Lower leg skin (tissue), 4 donors: ENCODE measurements around the gene ZNF710. TPM values are rescaled to one million over a fixed set of nuclear protein-coding genes. Genes with fewer than 3 reads are reported as not detected.

Experiments
- DNase-seq, 2 donors: peaks; one replicate each; pipeline ENCODE4 v3.0.0-alpha.2; 2019; ENCODE audit warnings: low spot score in 2 of 2
- H3K4me3 ChIP-seq: fragments of 200-600 bp; sonication (generic); 2 replicates; pipeline ENCODE4 v1.5.1; 2017; ENCODE audit warnings: mild to moderate bottlenecking, low read depth; ENCODE audit not compliant: poor library complexity, severe bottlenecking
- CTCF ChIP-seq, 3 donors: fragments of 450-650 bp; IDR thresholded peaks; one replicate each; pipeline ENCODE4 v1.5.1; 2016; ENCODE audit warnings: antibody characterized with exemption in 3 of 3, mild to moderate bottlenecking in 3 of 3, moderate library complexity in 2 of 3
- POLR2A ChIP-seq, 2 donors: fragments of 450-650 bp; IDR thresholded peaks; one replicate each; pipeline ENCODE4 v1.6.1; 2016 to 2017; ENCODE audit warnings: antibody characterized with exemption in 2 of 2, mild to moderate bottlenecking in 1 of 2, moderate library complexity in 1 of 2
- WGBS, 2 donors: methylation state at CpG; one replicate each; pipeline ENCODE4 v1.1.5; 2018; 5-methylcytosine and 5-hydroxymethylcytosine counted together
- intact Hi-C: fragments of 100-400 bp; cut with DNase I; formaldehyde crosslinking; loops from one replicate; pipeline ENCODE4 v1.15.0; 2023; ENCODE audit warnings: low total_unique reads
- total RNA-seq, 4 donors: library from RNA; depleted of rRNA; stranded (reverse); fragments of >200 nt; gene quantifications; one replicate each; pipeline ENCODE4 v1.1.0, GENCODE V29; 2016

The ZNF710 gene
- total RNA-seq, 4 donors from 2014 or later = 27.2 to 34.3 (median 32.4) TPM

GRCh38 chr15:90046911-90047392, 45.8 kb downstream of the ZNF710 start:
- TF ChIP-seq POLR2A (IDR thresholded peaks at IDR 0.05) (no peak), CTCF (IDR thresholded peaks at IDR 0.05) (no peak)
- 61 to 67% methylated on average over 12 of the region's 12 CpGs for WGBS, 2 donors
- intact Hi-C loops = no loop called here
- no peak overlapping the region for H3K4me3 ChIP-seq
- no peak for DNase-seq

GRCh38 chr15:90047956-90048575, 46.9 kb downstream of the ZNF710 start:
- 49 to 72% methylated on average over 9 of the region's 9 CpGs for WGBS, 2 donors
- TF ChIP-seq POLR2A (IDR thresholded peaks at IDR 0.05) (no peak), CTCF (IDR thresholded peaks at IDR 0.05) (no peak)
- no peak for DNase-seq
- no peak overlapping the region for H3K4me3 ChIP-seq
- intact Hi-C loops = no loop called here

GRCh38 chr15:90049030-90049429, 47.9 kb downstream of the ZNF710 start:
- WGBS, 2 donors = 96 to 98% methylated on average over 5 of the region's 5 CpGs
- intact Hi-C loops = no loop called here
- H3K4me3 ChIP-seq = no peak overlapping the region
- DNase-seq = no peak
- TF ChIP-seq POLR2A (IDR thresholded peaks at IDR 0.05) (no peak), CTCF (IDR thresholded peaks at IDR 0.05) (no peak)

GRCh38 chr15:90049666-90050604, 48.8 kb downstream of the ZNF710 start:
- no peak for TF ChIP-seq POLR2A (IDR thresholded peaks at IDR 0.05)
- DNase-seq = no peak
- WGBS, 2 donors = 84 to 87% methylated on average over 22 of the region's 22 CpGs
- intact Hi-C loops = no loop called here
- no peak overlapping the region for H3K4me3 ChIP-seq

GRCh38 chr15:90051874-90052273, 50.8 kb downstream of the ZNF710 start:
- no peak for TF ChIP-seq POLR2A (IDR thresholded peaks at IDR 0.05)
- TF ChIP-seq CTCF (IDR thresholded peaks at IDR 0.05) = no peak
- no peak overlapping the region for H3K4me3 ChIP-seq
- 76 to 83% methylated on average over 5 of the region's 5 CpGs for WGBS, 2 donors
- no peak for DNase-seq
- intact Hi-C loops = no loop called here
